ENCODE results near the gene TBCCD1.
"Not testable (repeated sequence)": the region's sequence is repeated elsewhere in the genome, so short reads cannot be mapped to it uniquely, and the experiment has no call there.

Gene TBCCD1

DNA sequence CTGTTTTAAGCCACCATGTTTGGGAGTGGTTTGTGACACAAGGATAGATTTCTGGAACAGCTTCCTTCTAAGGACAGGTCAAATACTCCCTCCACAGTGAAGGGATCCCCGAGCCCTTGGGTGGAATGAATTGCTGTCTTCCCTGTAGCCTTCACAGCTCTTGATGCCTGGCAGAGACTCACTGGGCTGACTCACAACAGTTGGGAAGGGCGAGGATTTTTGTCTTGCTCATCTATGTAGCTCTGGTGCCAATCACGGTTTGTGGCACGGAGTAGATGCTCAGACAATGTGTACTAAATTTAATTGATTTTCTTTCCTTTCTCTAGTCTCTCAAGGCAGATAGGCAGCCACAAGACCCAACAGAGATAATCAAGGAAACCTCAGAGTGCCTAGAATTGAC is 49.9 kb downstream of the TBCCD1 start:
- no peak for DNase-seq

DNA sequence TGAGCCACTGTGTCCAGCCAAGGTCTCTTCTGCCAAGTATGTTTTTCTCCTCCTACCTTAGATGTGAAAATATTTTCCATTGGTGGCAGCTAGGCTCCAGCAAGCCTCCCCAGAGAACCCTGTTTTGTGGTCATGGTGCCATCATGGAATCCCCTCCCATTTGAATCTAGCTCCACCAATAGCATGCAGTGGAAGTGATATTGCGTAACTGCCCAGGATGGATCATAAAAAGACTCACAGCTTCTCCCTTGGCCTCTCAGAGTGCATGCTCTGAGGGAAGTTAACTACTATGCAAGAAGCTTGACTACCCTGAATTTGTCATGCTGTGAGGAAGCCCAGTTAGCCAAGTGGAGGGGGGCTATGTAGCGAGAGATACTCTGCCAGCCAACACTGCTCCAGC is 50.5 kb downstream of the TBCCD1 start:
- DNase-seq: no peak

DNA sequence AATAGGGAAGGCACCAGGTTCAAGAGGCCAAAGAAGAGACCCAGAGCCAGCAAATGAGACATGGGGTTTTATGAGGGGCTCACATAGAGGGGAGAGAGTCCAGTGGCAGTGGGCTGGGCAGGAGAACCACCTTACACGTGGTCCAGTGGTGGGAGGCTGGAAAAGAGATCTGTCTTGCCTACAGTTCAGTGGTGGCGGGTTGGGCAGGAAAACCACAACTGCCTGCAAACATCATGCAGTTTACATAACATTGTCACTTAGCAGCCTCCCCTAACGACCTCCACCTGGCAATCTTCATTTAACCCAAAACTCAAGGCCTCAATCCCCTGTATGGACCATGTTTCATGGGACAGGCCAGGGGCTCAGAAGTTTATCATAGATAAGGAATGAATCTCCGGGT is 52.0 kb downstream of the TBCCD1 start:
- peak; percentile 26 for DNase-seq

DNA sequence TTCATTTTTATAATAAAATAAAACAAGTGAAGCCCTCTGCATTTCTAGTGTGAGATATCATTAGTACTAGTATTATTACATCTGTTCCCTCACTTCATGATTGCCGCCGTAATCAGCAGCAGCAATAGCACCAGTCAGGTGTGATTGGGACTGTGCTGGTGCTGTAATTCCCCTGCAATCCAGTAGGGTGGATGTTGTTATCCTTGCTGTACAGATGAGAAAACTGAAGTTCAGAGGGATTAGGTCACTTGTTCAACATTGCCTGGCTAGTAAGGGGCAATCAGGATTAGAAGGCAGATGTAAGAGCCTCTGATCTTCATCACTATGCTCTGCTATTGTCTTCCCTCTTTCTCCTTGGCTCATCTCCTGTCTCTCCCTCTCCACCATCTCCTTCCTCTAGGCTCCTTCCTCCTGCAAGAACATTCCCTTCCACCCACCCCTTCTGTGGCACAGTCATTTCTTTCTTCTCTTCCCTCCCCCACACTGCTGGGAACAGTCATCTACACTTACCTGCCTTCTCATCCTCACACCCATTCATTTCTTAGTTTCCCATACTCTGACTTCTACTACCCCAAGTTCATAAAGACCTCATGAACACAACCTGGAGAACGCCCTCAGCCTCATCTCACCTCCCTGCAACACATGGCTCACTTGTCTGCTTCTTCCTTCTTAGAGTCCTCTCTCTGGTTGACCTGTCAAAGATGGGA is 52.7 kb downstream of the TBCCD1 start:
- DNase-seq: no peak

DNA sequence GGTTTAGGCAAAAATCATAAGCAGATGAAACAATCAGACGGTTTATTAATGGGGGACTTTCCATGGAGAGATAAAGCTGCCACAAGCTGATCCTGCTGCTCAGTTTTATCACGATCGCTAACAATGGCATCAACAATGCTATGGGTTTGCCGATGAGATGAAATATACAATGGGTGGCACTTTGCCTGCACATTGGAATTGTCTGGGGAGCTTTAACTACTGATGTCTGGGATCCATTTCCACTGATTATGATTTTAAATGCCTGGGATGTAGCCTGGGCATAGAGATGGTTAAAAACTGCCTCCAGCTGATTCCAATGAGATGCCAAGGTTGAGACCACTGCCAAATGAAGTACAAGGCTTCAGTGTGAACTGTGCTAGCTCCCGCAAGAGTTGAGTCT is 53.8 kb downstream of the TBCCD1 start:
- no peak for DNase-seq

DNA sequence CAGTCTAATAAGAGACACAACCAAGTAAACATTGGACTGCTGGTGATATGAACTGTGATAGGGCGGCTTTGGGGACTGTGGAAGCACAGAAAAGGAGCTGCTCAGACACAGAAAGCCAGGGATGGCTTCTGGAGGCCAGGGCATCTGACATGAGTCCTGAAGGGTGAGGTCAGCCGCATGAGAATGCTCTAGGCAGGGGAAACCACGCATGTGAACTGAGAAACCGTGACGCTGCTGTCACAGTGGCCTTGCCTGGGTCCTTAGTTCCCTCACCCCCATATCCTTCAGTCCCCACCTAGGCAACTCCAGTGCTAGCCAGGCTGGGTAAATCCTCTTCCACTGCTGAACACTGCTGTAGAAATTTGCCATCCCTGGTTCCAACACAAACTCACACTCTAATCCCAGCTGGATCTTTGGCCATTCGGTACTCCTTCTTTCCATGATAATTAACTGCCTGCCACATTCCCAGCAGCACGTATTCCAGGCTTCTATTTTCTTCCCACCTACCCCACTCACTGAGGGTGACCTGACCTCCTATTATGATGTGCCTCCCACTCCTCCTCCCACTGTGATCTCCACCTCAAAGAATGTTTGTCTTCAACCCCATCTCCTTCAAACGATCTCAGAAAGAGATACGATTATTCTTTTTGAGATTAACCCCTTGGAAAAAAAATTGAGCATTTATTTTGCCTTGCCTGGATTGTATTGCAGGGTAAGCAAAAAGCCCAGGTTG is 54.4 kb downstream of the TBCCD1 start:
- DNase-seq: no peak

DNA sequence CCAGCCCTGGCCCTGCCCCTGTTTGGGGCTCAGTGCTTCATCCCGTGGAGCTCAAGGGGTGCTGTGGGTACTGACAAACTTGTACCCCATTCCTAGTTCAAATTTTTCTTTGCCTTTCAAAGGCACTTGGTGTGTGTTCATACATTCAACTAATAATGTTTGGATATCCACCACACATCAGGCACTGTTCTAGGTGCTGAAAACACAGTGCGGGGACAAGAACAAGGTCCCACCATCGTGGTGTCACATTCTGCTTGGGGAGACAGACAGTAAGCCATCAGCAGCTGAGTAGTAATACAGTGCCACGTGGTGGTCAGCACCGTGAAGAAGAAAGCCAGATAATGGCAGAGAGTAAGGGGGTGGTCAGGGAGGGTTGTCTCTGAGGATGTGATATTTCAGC is 55.4 kb downstream of the TBCCD1 start:
- no peak for DNase-seq

DNA sequence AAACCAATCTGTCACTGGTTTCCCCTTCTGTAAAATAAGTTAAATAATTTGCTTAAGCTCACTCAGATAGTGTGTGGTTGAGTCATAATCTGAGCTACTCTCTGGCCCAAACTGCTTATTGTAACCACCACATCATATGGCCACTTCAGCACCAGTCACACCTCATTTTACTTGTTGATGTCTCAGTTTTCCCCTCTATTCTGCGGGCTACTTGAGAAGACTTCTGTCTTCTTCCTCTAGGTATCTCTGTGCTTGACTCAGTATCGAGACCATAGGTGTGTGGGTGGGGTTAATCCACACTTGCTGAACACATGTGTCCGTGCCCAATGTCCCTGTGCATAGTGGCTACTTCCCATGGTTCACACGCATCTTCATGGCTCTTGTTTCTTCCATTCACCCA is 55.9 kb downstream of the TBCCD1 start:
- DNase-seq: no peak

DNA sequence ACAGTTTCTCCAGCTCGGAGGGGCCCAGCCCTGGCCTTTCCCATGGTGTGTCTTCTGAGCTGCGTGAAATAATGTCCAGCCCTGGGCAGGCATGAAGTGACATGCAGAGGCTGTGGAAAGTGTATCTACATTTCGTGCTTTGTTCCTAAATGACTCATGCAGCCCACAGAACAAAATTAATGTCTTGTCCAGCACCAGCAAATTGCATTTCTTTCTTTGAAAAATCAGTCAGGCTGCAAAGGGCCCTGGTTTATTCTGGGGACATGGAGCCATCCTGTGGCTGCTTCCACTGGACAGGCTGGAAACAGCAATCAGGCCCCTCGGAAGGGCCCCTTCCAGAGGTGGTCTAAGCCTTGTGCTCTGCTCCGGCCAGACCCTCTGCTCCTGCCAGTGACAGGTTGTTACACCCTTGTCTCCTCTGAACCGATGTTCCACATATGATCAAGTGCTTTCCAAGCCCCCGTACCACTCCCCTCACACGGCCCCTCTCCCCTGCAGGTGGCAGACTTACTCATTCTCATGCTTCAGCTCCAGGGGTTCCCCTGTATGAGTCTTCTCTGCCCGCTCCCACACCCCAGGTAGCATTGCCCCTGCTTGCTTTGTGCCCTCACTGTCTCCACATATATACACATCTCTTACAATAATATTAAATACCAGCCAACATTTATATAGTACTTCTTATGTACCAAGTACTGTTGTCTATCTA is 56.6 kb downstream of the TBCCD1 start:
- DNase-seq: no peak

DNA sequence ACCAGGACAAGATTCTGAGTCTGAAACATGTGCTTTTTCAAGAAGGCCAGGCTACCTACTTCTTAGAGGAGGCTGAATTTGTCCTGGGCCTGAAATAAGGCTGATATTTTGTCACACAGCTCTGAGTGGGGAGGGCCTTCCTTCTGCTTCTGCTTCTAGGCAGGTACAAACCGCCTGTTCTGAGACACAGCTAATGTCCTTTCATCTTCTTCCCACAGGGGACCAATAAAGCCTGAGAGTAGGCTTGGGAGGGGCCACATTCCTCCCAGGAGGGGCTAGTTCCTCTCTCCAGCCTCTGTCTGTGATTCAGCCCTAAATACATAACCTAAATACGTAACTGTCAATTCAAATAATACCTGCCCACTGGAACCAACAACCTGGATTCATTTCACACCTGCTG is 57.7 kb downstream of the TBCCD1 start:
- DNase-seq: no peak

DNA sequence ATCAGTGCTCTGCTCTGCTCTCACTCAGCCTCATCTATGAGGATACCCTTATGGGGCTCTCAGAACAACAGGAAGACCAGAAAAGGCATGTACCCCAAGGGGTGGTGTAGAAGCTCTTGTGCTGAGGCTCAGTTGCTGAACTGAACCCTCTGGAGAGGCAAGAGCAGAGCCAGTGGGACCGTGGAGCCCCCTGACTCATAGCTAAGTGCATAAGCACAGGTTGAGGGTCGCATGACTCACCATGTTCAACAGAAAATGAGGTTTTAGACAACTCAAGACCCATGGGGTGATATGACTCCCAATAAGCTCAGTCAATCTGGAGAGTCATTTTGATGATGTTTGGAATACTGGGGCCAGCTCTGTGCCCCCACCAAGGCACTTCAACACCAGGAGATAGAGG is 60.3 kb downstream of the TBCCD1 start:
- no peak for DNase-seq

DNA sequence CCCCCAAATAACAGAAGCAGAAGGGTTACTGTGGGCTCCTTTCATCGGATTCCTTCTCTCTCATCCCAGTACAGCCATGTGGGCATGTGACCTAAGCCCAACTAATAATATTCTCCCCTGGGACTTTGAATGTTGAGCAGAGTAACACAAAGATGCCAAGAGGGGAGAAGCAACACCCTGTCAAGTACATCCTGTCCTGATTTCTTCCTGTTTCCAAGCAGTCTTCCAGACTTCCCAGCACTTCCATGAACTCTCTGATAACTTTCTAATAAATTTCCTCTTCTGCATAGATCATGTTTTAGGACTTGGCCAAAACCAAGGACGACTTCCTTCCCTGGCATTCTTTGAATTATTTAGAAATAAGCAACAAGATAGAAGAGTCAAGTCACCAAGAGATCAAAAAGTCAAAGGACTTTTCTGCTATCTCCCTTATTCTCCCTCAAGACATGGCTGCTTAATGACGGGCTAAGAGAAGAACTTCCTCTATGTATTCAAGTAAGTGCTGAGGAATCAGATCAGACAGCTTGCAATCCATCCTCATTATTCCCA is 60.9 kb downstream of the TBCCD1 start:
- no peak for DNase-seq

DNA sequence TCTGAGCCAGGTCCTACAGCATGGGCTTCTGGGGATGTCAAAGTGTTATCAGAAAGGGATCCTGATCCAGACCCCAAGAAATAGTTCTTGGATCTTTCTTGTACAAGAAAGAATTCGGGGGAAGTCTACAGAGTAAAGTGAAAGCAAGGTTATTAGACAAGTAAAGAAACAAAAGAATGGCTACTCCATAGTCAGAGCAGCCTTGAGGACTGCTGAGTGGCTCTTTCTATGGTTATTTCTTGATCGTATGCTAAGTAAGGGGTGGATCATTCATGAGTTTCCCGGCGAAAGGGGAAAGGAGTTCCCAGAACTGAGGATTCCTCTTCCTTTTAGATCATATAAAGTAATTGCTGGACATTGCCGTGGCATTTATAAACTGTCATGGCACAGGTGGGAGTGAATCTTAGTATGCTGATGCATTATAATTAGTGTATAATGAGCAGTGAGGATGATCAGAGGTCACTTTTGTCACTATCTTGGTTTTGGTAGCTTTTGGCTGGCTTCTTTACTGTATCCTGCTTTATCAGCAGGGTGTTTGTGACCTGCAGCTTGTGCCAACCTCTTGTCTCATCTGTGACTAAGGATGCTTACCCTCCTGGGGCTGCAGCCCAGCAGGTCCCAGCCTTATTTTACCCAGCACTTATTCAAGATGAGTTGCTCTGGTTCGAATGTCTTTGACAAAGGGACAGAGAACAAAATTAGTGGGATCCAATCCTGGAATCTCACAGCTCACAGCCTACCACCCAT is 64.0 kb downstream of the TBCCD1 start:
- no peak for DNase-seq

DNA sequence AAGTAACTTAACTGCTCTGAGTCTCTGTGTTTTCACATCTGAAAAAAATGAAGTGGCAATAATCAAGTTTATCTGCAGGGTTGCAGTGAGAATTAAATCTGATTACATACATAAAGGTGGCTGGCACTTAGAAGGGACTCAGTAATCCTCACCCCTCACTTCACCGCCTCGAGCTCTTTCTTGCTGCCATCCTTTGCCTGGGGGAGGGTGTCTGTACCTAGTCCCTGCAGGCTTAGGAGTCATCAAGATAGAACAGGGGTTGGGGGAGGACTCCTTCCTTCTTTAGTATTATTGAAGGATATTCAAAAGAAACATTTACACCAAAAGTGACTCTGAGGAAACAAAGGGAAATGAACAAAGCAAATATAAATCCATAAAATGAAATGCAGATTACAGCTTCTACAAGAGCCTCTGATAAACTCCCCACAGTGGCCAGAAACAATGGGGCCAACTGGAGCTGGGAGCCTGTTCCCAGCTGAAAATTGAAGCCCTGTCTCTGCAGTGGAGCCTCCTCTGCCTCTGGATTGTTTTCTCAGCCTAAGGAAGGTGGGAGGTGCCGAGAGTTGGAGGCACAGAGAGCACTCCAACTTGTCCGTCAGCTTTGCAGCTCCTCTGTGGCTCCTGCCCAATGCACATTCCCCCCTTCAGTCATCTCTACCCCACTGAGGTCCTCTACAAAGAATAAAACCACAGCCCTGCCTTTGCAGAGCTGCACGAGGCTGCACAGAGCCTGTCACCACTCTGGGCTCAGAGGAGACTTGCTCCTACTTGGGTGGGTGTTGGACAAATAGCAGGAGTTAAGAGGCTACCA is 64.8 kb downstream of the TBCCD1 start:
- no peak for DNase-seq

DNA sequence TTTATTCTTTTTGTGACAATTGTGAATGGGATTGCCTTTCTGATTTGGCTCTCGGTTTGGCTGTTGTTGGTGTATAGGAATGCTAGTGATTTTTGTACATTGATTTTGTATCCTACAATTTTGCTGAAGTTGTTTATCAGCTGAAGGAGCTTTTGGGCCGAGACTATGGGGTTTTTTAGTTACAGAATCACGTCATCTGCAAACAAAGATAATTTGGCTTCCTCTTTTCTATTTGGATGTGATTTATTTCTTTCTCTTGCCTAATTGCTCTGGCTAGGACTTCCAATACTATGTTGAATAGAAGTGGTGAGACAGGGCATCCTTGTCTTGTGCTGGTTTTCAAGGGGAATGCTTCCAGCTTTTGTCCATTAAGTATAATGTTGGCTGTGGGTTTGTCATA is 67.2 kb downstream of the TBCCD1 start:
- not testable (repeated sequence) for DNase-seq

DNA sequence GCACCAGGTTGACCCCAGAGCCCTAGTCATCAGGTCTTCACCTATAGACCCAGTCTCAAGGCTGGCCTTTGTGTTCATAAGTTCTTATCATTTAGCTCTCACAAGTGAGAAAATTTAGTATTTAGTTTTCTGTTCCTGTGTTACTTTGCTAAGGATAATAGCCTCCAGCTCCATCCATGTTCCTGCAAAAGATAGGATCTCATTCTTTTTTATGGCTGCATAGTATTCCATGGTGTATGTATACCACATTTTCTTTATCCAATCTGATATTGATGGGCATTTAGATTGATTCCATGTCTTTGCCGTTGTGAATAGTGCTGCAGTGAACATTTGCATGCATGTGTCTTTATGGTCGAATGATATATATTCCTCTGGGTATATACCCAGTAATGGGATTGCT is 69.1 kb downstream of the TBCCD1 start:
- DNase-seq: not testable (repeated sequence)

DNA sequence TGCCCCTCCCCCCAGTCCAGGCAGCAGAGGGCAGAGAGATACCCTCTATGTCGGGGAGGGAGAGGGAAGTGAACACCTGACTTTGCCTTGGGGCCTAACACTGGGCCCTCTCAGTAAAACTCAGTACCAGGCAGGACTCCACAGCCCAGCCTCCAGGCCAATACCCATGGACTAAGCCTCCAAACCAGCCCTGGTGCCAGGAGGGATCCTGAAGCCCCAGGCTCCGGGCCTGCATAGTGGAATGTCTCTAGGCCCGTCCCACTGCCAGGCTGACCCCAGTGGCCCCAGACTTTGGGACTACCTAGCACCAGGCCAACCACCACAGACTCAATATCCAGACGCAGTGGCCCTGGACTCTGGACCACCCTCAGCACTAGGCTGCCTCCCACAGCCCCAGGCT is 69.5 kb downstream of the TBCCD1 start:
- no peak for DNase-seq

DNA sequence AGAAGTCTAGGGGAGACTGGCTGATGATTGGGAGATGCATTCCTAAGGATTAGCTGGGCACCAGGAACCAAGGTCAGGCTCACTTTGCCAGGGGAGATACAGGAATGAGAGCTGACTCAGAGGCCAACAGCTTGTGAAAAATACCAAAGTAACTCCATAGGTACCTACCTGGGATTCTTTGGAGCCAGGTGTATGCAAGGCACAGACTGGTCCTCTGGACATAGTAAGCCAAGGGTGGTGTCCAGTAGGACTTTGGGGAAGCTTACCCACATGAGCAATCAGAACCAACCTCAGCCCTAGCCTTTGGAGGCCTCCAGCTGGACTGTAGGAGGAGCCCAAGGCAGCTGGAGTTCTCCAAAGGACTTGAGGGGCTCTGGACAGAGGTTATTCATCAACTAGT is 70.5 kb downstream of the TBCCD1 start:
- DNase-seq: no peak

Data from T-helper 9 cell (primary cell).